GM12872 (cell line): Measurements from ENCODE around the gene SHC3.

Source experiments
- TF ChIP-seq, protein P1 (sequence below): IDR thresholded peaks from 3 replicates; pipeline ENCODE4 v1.5.1; 2011; ENCODE audit warnings: low read depth, mild to moderate bottlenecking, low read length, moderate library complexity; ENCODE audit not compliant: insufficient read depth

The SHC3 gene

DNA sequence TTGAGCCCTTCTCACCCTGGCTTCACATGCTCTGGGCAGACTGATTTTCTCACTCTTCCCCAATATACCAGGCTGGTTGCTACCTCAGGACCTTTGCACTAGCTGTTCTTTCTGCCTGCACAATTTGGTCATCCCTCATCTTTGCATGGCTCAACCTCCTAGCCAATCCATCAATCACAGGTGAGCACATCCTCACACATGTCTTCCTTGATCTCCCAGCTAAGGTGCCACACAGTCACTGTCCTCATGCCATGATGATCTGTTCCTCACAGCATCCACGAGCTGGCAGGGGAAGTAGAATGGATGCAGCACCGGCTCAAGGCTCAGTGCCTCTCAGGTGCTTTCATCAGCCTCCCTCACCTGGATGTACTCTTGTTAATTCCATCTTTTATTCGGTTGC lies 218.0 kb downstream of the SHC3 start:
- TF ChIP-seq, protein P1, sequence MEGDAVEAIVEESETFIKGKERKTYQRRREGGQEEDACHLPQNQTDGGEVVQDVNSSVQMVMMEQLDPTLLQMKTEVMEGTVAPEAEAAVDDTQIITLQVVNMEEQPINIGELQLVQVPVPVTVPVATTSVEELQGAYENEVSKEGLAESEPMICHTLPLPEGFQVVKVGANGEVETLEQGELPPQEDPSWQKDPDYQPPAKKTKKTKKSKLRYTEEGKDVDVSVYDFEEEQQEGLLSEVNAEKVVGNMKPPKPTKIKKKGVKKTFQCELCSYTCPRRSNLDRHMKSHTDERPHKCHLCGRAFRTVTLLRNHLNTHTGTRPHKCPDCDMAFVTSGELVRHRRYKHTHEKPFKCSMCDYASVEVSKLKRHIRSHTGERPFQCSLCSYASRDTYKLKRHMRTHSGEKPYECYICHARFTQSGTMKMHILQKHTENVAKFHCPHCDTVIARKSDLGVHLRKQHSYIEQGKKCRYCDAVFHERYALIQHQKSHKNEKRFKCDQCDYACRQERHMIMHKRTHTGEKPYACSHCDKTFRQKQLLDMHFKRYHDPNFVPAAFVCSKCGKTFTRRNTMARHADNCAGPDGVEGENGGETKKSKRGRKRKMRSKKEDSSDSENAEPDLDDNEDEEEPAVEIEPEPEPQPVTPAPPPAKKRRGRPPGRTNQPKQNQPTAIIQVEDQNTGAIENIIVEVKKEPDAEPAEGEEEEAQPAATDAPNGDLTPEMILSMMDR = no peak

DNA sequence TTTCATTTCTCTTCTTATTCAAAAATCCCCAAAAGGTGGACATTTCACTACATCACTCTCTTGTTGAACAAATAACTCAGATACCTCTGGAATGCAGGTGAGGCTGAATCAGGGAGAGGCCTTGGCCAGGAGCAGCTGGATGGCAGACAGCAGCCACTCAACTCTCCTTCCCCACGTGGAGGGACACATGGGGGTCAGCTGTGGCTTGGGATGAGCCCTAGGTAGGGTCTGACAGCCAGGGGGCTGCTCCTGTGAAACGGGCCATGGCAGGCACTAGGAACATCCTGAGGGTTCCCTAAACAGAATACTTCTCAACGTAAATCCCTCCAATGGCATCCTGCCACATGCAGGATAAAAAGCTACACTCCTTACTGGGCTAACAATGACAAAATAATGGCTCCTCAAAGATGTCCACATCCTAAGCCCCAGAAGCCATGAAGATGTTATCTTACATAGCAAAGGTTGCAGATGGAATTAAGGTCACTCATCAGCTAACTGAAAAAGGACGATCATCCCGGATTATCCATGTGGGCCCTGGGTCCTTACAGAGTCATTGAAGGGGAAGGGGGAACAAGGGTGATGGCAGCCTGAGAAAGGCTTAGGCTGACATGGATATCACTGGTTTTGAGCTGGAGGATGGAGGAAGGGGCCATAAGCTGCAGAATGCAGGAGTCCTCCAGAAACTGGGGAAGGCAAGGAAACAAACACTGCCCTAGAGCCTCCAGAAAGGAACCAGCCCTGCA lies 218.7 kb downstream of the SHC3 start:
- TF ChIP-seq, protein P1 = no peak

DNA sequence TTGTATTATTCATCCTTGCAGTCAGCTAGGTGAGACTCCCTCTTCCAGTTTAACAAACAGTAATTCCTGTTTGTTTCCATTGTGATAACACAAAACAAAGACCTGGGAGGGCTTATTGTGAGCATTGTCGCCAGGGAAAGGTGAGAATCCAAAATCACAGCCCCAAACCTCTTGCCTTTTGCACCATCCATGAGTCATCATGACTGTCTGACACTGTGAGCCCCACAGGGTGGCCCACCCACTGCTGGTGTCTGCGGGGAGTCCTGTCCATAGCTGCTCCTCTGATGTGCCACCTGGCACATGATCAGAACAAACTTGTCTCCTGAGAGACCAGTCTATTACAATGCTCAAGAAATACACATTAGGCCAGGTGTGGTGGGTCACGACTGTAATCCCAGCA lies 221.1 kb downstream of the SHC3 start:
- TF ChIP-seq, protein P1 = no peak
